DMS 273 (cell line): ENCODE results near the gene ALOX15B.
"Not testable (repeated sequence)": the region's sequence is repeated elsewhere in the genome, so short reads cannot be mapped to it uniquely, and the experiment has no call there.

ENCODE experiments used
- DNase-seq: peaks from one replicate; lab custom pipeline; 2025; ENCODE audit not compliant: unreplicated experiment; lab: John Stamatoyannopoulos, UW

ALOX15B gene

DNA sequence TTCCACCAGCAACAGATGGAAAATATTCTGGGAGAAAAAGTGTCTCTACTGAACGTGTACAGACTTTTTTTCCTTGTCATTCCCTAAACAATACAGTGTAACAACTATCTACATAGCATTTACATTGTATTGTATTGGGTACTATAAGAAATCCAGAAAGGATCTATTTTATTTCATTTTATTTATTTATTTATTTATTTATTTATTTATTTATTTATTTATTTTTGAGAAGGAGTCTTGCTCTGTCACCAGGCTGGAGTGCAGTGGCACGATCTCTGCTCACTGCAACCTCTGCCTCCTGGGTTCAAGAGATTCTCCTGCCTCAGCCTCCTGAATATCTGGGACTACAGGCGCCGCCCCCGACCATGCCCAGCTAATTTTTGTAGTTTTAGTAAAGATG is 39.1 kb downstream of the ALOX15B start:
- DNase-seq: not testable (repeated sequence)

GRCh38 chr17:8079291-8080207 is 40.7 kb downstream of the ALOX15B start:
- peak; percentile 89 for DNase-seq

DNA sequence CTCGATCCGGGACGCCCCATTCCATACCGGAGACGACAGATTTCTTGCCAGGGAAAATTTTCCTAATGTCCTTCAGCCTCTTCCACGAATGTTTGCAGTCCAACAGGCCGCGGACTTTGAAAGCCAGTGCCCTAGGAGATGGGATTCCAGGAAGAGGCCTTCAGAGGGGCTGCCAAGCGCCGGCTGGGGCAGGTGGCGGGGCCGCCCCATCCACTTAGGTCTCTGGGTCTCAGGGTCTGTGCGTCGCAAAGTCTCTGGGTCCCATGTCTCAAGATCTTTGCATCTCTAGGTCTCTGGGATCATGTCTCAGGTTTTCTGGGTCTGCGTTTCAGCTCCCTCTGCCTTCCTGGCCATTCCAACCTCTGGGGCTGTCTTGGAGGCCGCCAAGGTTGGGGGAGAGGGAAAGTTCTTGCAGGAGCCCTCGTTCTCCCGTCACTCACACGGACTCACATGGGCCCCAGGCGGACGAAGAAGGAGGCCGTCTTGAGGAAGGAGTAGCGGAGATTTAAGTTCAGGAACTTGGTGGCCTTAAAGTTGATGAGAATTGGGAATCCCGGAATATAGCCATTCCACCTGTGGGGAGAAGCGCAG is 41.4 kb downstream of the ALOX15B start:
- DNase-seq: no peak

DNA sequence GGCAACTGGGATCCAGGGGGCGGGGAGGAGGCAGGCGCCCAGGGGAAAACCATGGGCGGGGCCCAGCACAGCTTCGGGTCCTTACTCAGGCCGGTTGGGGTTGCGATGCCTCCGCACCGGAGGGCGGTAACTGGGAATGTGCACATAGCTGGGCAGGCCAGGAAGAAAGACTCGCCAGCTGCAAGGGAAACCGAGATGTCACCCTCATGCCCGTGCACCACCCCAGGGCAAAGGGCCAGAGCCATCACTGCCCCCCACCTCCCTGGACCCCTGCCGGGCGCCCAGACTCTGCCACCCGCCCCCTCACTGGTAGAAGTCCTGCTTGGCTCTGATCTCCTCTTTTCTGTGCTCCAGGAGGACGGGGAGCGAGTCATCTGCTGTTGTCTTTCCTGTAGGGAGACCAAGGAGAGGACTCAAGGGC is 42.0 kb downstream of the ALOX15B start:
- DNase-seq: no peak

GRCh38 chr17:8081876-8082275 is 43.0 kb downstream of the ALOX15B start:
- DNase-seq: no peak

- no peak for DNase-seq
These were observed 43.4 kb downstream of the ALOX15B start for GRCh38 chr17:8082292-8082691.

GRCh38 chr17:8084250-8084649 is 45.4 kb downstream of the ALOX15B start:
- no peak for DNase-seq

DNA sequence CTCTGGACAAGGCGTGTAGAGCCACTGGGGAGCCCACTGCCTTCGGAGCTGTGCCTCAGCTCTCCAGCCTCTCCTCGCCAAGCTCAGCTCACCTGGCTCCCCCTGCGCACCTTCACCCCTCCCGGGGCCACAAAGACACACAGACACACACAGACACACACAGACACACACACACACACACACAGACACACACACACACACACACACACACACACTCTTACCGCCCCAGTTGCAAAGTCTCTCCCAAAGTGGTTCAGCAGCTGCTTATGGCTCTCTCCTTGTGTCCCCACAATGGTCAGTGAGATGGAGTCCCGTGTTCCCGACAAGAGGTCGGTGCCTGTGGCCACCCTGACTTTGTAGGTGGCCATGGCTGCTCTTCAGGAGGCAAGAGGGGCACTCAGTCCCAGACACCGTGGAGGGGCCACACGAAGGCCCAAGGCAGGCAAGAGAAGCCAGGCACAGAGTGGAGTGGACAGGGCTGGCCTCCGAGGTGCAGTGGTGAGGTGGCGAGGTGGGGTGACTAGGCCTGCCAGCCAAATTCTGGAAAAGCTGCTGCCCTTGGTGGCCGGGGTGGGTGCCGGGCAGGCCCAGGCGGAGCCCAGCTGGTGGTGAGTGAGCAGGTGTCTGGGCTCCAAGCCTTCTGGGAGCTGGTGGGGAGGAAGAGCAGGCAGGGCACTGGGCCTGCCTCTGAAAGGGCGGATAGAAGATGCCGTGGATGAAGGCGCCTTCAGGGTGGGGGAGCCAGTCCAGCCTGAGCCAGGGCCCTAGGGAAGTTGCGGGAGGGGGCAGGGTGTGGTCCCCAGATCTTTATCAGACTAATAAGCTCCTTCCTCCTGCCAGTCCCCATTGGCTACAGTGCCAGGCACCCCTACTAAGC is 48.5 kb downstream of the ALOX15B start, which contains the start of gene ALOX12B:
ALOX12B (minus strand) TSS at position 642 of the 877 bp plus-strand sequence; CDS start at position 368, 274 bp downstream.
- no peak for DNase-seq

DNA sequence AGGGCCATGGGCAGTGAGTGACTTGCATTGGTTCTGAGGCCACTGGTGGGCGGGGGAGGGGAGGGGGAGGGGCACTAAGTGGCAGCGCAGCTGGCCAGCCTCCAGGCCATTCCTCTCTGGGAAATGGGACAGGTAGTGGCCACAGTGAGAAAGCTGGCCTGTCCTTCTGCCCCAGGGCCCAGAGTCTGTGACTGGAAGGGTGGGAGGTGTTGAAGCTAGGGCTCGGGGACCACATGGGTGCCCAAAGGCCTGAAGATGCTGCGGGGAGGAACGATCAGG is 49.0 kb downstream of the ALOX15B start:
- DNase-seq: no peak

- no peak for DNase-seq
These were observed 50.9 kb downstream of the ALOX15B start for GRCh38 chr17:8089728-8090127.

DNA sequence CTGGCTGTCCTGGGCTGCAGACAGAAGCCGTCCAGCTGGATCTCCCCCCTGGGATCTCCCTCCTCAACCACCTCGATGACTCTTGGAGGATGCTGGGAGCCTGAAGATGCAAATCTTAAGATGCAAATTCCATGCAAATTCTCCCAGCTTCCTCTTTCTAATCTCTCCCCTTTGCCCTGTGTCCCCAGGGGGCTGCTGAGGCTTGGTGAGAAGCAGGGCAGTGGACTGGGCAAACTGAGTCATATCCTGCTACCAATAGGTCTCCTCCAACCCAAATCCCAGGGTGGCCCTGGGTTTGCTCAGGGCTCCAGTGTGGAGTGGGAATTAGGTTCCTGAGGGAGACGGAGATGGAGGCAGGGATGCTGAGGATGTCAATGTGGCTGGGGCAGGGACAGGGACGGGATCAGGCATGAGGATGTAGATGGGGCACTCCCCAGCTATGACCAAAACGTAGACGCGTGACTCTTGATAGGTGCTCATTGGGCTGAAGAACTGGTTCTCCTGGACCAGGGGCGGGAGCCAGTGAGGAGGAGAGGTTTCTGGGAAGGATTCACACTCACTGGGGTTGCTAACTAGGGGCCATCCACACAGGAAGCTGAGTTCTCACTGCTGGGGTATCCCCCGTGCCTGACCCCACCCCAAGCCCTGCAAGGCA is 52.3 kb downstream of the ALOX15B start:
- DNase-seq: no peak

DNA sequence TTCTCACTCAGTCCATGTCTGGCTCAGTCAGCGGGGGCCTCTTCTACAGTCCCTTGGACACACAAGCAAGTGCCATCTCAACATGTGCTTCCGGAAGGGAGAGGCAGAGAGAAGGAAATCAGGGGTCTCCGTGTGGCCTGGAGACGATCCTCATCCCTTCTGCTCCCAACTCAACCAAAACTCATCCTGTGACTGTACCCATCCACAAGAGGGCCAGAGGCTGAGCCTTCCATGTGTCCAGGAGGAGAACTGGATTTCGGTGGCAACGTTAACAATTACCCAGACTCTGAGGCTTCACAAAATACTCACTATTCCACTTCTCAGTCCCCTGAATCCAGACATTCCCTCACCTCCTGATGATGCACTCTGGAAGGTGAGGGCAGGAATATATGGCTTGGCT is 56.5 kb downstream of the ALOX15B start:
- DNase-seq: no peak

- no peak for DNase-seq
These were observed 57.7 kb downstream of the ALOX15B start for GRCh38 chr17:8096541-8096940.
